Ascending aorta (tissue), 2 donors: ENCODE measurements around the gene ABHD15. TPM values are rescaled to one million over a fixed set of nuclear protein-coding genes. Genes with fewer than 3 reads are reported as not detected.

ENCODE experiments used
- DNase-seq, 2 donors: peaks; one replicate each; pipeline ENCODE4 v3.0.0-alpha.2; 2019; ENCODE audit warnings: low spot score in 2 of 2
- H3K27ac ChIP-seq, 2 donors: fragments of 200-600 bp; sonication (generic); one replicate each; pipeline ENCODE4 v1.5.1; 2016 to 2017; ENCODE audit warnings: mild to moderate bottlenecking in 1 of 2
- H3K27me3 ChIP-seq: fragments of 200-600 bp; sonication (generic); one replicate; pipeline ENCODE4 v1.5.1; 2017
- H3K36me3 ChIP-seq, 2 donors: fragments of 200-600 bp; sonication (generic); one replicate each; pipeline ENCODE4 v1.5.1; 2016
- H3K4me1 ChIP-seq, 2 donors: fragments of 200-600 bp; sonication (generic); one replicate each; pipeline ENCODE4 v1.5.1; 2016 to 2017; ENCODE audit warnings: mild to moderate bottlenecking in 1 of 2
- H3K4me3 ChIP-seq, 2 donors: fragments of 200-600 bp; sonication (generic); one replicate each; pipeline ENCODE4 v1.5.1; 2016 to 2017; ENCODE audit warnings: mild to moderate bottlenecking in 1 of 2
- H3K9me3 ChIP-seq, 2 donors: fragments of 200-600 bp; sonication (generic); one replicate each; pipeline ENCODE4 v1.5.1; 2016
- intact Hi-C: fragments of 100-400 bp; cut with DNase I; formaldehyde crosslinking; loops from one replicate; pipeline ENCODE4 v1.15.1; 2023
- total RNA-seq: library from RNA; depleted of rRNA; stranded (reverse); fragments of >200 nt; gene quantifications from one replicate; pipeline ENCODE4 v1.1.0, GENCODE V29; 2016
- TF ChIP-seq, protein P1 (sequence below), 3 experiments: fragments of 200-600 bp in 2 of 3; fragments of 450-650 bp in 1 of 3; sonication (generic) in 2 of 3; IDR thresholded peaks; one replicate each; pipeline ENCODE4 v1.5.1; 2016 to 2019; ENCODE audit warnings: antibody characterized with exemption in 3 of 3, mild to moderate bottlenecking in 1 of 3, moderate library complexity in 1 of 3

The ABHD15 gene
- total RNA-seq, 1 donor from 2014 or later: 11.0 TPM

DNA sequence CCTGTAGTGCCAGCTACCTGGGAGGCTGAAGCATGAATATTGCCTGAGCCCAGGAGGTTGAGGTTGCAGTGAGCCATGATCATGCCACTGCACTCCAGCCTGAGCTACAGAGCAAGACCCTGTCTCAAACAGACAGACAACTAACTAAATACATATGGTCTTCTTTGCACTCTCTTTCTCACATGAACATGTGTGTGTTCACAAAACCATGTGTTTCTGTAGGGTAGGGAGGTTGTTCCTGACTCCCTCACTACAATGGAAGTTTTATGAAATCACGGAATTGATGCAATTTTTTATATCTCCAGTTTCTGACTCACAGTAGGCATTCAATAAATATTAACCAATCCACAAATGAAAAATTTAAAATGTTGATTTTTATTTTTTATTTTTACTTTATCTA, 48.5 kb downstream of the ABHD15 start:
- Histone ChIP-seq H3K4me1 (no peaks in the 10 kb centered on the region), H3K27me3 (no peaks in the 10 kb centered on the region), H3K36me3 (peaks cover 67 to 71% of the 10 kb centered on the region in 2 donors), H3K27ac (no peak overlapping the region), H3K4me3 (no peak overlapping the region), H3K9me3 (no peaks in the 10 kb centered on the region)
- intact Hi-C loops: no loop called here
- no peak for DNase-seq
- TF ChIP-seq, protein P1, sequence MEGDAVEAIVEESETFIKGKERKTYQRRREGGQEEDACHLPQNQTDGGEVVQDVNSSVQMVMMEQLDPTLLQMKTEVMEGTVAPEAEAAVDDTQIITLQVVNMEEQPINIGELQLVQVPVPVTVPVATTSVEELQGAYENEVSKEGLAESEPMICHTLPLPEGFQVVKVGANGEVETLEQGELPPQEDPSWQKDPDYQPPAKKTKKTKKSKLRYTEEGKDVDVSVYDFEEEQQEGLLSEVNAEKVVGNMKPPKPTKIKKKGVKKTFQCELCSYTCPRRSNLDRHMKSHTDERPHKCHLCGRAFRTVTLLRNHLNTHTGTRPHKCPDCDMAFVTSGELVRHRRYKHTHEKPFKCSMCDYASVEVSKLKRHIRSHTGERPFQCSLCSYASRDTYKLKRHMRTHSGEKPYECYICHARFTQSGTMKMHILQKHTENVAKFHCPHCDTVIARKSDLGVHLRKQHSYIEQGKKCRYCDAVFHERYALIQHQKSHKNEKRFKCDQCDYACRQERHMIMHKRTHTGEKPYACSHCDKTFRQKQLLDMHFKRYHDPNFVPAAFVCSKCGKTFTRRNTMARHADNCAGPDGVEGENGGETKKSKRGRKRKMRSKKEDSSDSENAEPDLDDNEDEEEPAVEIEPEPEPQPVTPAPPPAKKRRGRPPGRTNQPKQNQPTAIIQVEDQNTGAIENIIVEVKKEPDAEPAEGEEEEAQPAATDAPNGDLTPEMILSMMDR (IDR thresholded peaks at IDR 0.05): no peak

- Histone ChIP-seq H3K9me3 (no peaks in the 10 kb centered on the region), H3K4me1 (no peaks in the 10 kb centered on the region), H3K27me3 (no peaks in the 10 kb centered on the region), H3K27ac (no peak overlapping the region), H3K36me3 (peaks cover 63 to 68% of the 10 kb centered on the region in 2 donors), H3K4me3 (no peak overlapping the region)
- intact Hi-C loops: no loop called here
- DNase-seq: no peak
- TF ChIP-seq, protein P1 (IDR thresholded peaks at IDR 0.05): no peak
Measured at GRCh38 chr17:29514792-29515191, 52.0 kb downstream of the ABHD15 start.

- no peaks in the 10 kb centered on the region for H3K9me3 ChIP-seq
- no peaks in the 10 kb centered on the region for H3K27me3 ChIP-seq
- peaks cover 45% of the 10 kb centered on the region in 2 donors for H3K36me3 ChIP-seq
- TF ChIP-seq, protein P1 (IDR thresholded peaks at IDR 0.05): no peak
- H3K27ac ChIP-seq: no peak overlapping the region
- no peak overlapping the region for H3K4me3 ChIP-seq
- no peaks in the 10 kb centered on the region for H3K4me1 ChIP-seq
- intact Hi-C loops: no loop called here
- no peak for DNase-seq
Measured at GRCh38 chr17:29510953-29511352, 55.9 kb downstream of the ABHD15 start.

Other genes starting within 250 kb of the ABHD15 start
- gene TAOK1, start 176.7 kb downstream of the ABHD15 start, total RNA-seq: 20.8 TPM
- gene TP53I13, start 1.7 kb upstream of the ABHD15 start, total RNA-seq: 93.7 TPM
- 142 TPM for gene GIT1, start 22.6 kb upstream of the ABHD15 start, total RNA-seq
- gene ANKRD13B, start 26.1 kb upstream of the ABHD15 start, total RNA-seq: 16.7 TPM
- gene CORO6, start 55.9 kb upstream of the ABHD15 start, total RNA-seq: 22.0 TPM